Measurements from ENCODE around the gene VGLL3. TPM values are rescaled to one million over a fixed set of nuclear protein-coding genes. Genes with fewer than 3 reads are reported as not detected.
"Not testable (repeated sequence)": the region's sequence is repeated elsewhere in the genome, so short reads cannot be mapped to it uniquely, and the experiment has no call there.

VGLL3 gene
- total and polyA plus RNA-seq, 8 donors: 20.8 to 55.3 (median 25.6) TPM

DNA sequence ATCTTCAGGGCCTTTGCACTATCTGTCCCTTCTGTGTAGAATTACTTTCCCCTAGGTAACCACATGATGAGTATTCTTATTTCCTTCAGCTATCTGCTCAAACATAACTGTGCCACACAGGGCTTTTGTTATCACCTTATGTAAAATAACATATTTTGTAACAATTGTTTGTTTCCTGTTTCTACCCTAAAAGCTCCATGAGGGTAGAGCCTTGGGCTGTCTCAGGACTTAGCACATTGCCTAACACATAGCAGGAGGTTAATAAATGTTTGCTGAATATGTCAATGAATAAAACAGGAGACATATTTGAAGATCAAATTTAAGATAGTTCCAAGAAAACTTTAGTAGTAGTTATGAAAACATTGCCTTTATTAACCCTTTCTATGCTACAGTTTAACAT lies 14.7 kb downstream of the VGLL3 start:
- no peak for DNase-seq
- Histone ChIP-seq H3K4me3 (no peak overlapping the region), H3K4me1 (no peaks in the 10 kb centered on the region), H3K27ac (no peak overlapping the region), H3K9me3 (no peaks in the 10 kb centered on the region), H3K36me3 (no peaks in the 10 kb centered on the region), H3K27me3 (no peaks in the 10 kb centered on the region)
- ATAC-seq: no peak
- intact Hi-C loops (cut with DNase I): no loop called here
- TF ChIP-seq, protein P1, sequence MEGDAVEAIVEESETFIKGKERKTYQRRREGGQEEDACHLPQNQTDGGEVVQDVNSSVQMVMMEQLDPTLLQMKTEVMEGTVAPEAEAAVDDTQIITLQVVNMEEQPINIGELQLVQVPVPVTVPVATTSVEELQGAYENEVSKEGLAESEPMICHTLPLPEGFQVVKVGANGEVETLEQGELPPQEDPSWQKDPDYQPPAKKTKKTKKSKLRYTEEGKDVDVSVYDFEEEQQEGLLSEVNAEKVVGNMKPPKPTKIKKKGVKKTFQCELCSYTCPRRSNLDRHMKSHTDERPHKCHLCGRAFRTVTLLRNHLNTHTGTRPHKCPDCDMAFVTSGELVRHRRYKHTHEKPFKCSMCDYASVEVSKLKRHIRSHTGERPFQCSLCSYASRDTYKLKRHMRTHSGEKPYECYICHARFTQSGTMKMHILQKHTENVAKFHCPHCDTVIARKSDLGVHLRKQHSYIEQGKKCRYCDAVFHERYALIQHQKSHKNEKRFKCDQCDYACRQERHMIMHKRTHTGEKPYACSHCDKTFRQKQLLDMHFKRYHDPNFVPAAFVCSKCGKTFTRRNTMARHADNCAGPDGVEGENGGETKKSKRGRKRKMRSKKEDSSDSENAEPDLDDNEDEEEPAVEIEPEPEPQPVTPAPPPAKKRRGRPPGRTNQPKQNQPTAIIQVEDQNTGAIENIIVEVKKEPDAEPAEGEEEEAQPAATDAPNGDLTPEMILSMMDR (IDR thresholded peaks at IDR 0.05): no peak

DNA sequence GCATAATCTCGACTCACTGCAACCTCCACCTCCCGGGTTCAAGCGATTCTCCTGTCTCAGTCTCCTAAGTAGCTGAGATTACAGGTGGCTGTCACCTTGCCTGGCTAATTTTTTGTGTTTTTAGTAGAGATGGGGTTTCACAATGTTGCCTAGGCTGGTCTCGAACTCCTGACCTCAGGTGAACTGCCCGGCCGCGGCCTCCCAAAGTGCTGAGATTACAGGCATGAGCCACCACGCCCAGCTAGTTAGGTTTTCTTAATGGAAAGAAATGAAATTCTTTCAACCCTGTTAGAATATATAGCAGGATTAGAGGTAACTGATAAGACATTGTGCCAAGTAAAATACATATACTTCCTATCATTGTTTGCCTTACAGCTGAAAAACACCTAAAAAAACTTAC lies 16.8 kb downstream of the VGLL3 start:
- peak in 1 of 4 donors; percentile 53 for DNase-seq
- intact Hi-C loops (cut with DNase I); ATAC-seq: not testable (repeated sequence)

DNA sequence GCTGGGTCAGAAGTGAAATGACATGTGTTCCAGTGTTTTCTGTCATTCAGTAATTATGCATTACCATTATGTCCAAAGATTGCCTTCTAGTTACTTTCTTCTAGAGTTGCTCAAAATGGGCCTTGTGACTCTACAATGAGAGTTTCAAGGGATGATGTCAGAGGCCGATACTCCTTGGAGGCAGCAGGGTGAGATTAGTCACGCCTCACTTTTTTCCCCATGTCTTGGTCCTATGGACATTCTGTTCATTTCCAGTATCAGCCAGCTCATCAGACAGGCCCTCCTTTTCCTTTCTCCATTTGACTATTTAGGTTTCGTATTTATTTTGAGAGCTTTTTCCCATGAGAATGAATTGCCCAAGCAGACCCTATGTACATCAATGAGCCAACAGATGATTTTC lies 17.5 kb downstream of the VGLL3 start:
- ATAC-seq: no peak

More for the DNA sequence above, 16.8 kb downstream of the VGLL3 start:
- not testable (repeated sequence) for H3K4me3 ChIP-seq, H3K27me3 ChIP-seq, H3K4me1 ChIP-seq, H3K27ac ChIP-seq, H3K9me3 ChIP-seq, H3K36me3 ChIP-seq

DNA sequence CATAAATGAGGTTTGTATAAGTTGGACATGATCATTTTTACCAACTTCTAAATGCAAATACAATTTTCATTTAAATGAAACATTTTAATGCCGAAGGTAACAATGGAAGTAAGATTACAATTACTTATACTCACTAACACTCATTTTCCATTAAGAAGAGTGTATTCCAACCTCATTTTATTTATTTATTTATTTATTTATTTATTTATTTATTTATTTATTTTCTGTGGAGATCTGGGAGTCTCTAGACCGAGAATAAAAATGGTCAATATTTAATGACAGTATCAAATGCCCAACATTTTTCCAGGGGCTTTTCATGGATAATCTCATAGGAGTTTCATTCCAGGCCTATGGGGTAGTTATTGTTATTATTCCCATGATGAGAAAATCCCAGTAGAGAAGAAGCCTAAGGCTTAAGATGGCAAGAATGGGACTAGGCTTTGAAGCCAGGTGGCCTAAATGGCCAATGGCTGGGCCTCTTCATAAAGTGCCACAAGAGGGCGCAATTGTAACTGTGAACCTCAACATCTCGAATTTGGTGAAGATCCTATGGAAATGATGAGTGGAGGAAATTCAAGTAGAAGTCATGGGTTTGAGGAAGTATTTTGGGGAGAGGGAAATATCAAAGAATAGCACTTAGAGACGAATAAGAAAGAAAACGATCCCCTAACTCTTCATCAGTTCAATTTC lies 21.3 kb downstream of the VGLL3 start:
- Histone ChIP-seq H3K4me3 (no peak overlapping the region), H3K27me3 (no peaks in the 10 kb centered on the region), H3K9me3 (no peaks in the 10 kb centered on the region), H3K36me3 (no peaks in the 10 kb centered on the region), H3K4me1 (no peaks in the 10 kb centered on the region), H3K27ac (no peak overlapping the region)
- peak; percentile 60 for ATAC-seq
- intact Hi-C loops (cut with DNase I): no loop called here
- TF ChIP-seq, protein P1 (IDR thresholded peaks at IDR 0.05): peak in 1 of 2 donors; percentile 46
- DNase-seq: no peak

More for the DNA sequence above, 17.5 kb downstream of the VGLL3 start:
- no peaks in the 10 kb centered on the region for H3K27me3 ChIP-seq
- intact Hi-C loops (cut with DNase I): no loop called here
- H3K36me3 ChIP-seq: no peaks in the 10 kb centered on the region
- TF ChIP-seq, protein P1 (IDR thresholded peaks at IDR 0.05): no peak
- H3K4me1 ChIP-seq: no peaks in the 10 kb centered on the region
- no peak overlapping the region for H3K27ac ChIP-seq
- no peak overlapping the region for H3K4me3 ChIP-seq
- no peak for DNase-seq
- H3K9me3 ChIP-seq: no peaks in the 10 kb centered on the region

DNA sequence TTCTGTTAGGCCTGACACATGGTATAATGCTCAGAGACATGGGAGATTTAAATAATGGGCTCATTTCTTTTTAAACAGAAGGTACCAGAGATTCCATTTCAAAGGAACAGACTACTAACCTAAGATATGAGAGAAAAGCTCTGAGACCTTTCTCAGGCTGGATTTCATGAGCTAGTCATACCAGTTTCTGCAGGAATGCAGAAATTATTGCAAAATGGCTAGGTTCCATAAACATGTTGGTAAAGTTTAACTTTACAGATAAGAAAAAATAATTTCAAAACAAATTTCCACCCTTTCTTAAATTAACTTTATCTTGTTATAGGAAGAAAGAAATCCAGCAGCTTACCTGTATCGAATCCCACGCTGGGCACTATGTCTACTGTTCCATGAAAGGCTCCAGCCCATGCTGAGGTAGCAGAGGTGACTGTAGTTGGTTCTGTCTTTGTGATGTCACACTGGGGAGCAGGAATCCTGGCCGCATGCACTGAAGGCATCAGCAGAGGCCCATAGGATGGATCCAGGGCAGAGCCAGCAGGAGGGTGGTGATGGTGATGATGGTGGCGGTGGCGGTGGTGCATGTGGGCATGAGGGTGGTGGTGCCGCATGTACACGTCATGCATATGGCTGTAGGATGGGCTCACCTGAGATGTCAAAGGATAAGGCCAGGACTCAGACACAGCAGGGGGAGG lies 22.6 kb downstream of the VGLL3 start:
- ATAC-seq (no peak), DNase-seq (peak in 1 of 4 donors; percentile 65)
- TF ChIP-seq, protein P1 (IDR thresholded peaks at IDR 0.05): no peak
- Histone ChIP-seq H3K9me3 (no peaks in the 10 kb centered on the region), H3K4me1 (no peaks in the 10 kb centered on the region), H3K27me3 (no peaks in the 10 kb centered on the region), H3K36me3 (no peaks in the 10 kb centered on the region), H3K4me3 (no peak overlapping the region), H3K27ac (no peak overlapping the region)
- intact Hi-C loops (cut with DNase I): no loop called here

Measured in left lung (tissue), 10 donors.